HCEC 1CT (cell line): ENCODE measurements around the gene RGSL1.
"Not testable (repeated sequence)": the region's sequence is repeated elsewhere in the genome, so short reads cannot be mapped to it uniquely, and the experiment has no call there.

Experiments used
- DNase-seq: peaks from one replicate; pipeline ENCODE4 v3.0.0-alpha.2; 2017

The RGSL1 gene

GRCh38 chr1:182447124-182447523 lies 2.8 kb upstream of the RGSL1 start:
- DNase-seq: not testable (repeated sequence)

GRCh38 chr1:182447660-182448059 lies 2.3 kb upstream of the RGSL1 start:
- no peak for DNase-seq

- DNase-seq: no peak
Observed at GRCh38 chr1:182453631-182454030, 3.7 kb downstream of the RGSL1 start.

- no peak for DNase-seq
Observed at GRCh38 chr1:182457844-182458243, 7.9 kb downstream of the RGSL1 start.

- no peak for DNase-seq
Observed at GRCh38 chr1:182459949-182460348, 10.0 kb downstream of the RGSL1 start.

- DNase-seq: no peak
Observed at GRCh38 chr1:182460550-182460951, 10.6 kb downstream of the RGSL1 start.

GRCh38 chr1:182473556-182473955 lies 23.6 kb downstream of the RGSL1 start:
- no peak for DNase-seq

- DNase-seq: no peak
Observed at GRCh38 chr1:182476625-182477024, 26.7 kb downstream of the RGSL1 start.

GRCh38 chr1:182478238-182478637 lies 28.3 kb downstream of the RGSL1 start:
- DNase-seq: no peak

GRCh38 chr1:182484067-182484466 lies 34.1 kb downstream of the RGSL1 start:
- DNase-seq: no peak

- no peak for DNase-seq
Observed at GRCh38 chr1:182484531-182485257, 34.7 kb downstream of the RGSL1 start.

GRCh38 chr1:182485861-182486260 lies 35.9 kb downstream of the RGSL1 start:
- no peak for DNase-seq

GRCh38 chr1:182488803-182489202 lies 38.9 kb downstream of the RGSL1 start:
- DNase-seq: no peak

- no peak for DNase-seq
Observed at GRCh38 chr1:182493063-182493462, 43.1 kb downstream of the RGSL1 start.

- no peak for DNase-seq
Observed at GRCh38 chr1:182495002-182495401, 45.1 kb downstream of the RGSL1 start.

- no peak for DNase-seq
Observed at GRCh38 chr1:182495693-182496092, 45.7 kb downstream of the RGSL1 start.

- no peak for DNase-seq
Observed at GRCh38 chr1:182507685-182508084, 57.7 kb downstream of the RGSL1 start.

GRCh38 chr1:182515556-182515955 lies 65.6 kb downstream of the RGSL1 start:
- no peak for DNase-seq

GRCh38 chr1:182520736-182521135 lies 70.8 kb downstream of the RGSL1 start:
- peak; percentile 27 for DNase-seq

GRCh38 chr1:182525342-182525741 lies 75.4 kb downstream of the RGSL1 start:
- no peak for DNase-seq

- no peak for DNase-seq
Observed at GRCh38 chr1:182527680-182528079, 77.7 kb downstream of the RGSL1 start.

GRCh38 chr1:182528206-182528605 lies 78.3 kb downstream of the RGSL1 start:
- DNase-seq: not testable (repeated sequence)

GRCh38 chr1:182533896-182534295 lies 84.0 kb downstream of the RGSL1 start:
- DNase-seq: no peak

- no peak for DNase-seq
Observed at GRCh38 chr1:182549346-182549745, 99.4 kb downstream of the RGSL1 start.

GRCh38 chr1:182549811-182550210 lies 99.9 kb downstream of the RGSL1 start:
- no peak for DNase-seq
